HUES6 (cell line): ENCODE results near the gene GABRB3.

Source experiments
- H3K27ac ChIP-seq: 2 replicates; pipeline ENCODE4 v1.7.0; 2013; ENCODE audit warnings: low read depth, mild to moderate bottlenecking, low read length, inconsistent platforms
- H3K27me3 ChIP-seq: 2 replicates; pipeline ENCODE4 v1.6.1; 2013; ENCODE audit warnings: low read length; ENCODE audit not compliant: control insufficient read depth, insufficient read depth
- H3K36me3 ChIP-seq: 2 replicates; pipeline ENCODE4 v1.6.1; 2013; ENCODE audit warnings: low read length; ENCODE audit not compliant: control insufficient read depth, insufficient read depth
- H3K4me1 ChIP-seq: 2 replicates; pipeline ENCODE4 v1.6.1; 2013; ENCODE audit warnings: low read length; ENCODE audit not compliant: control insufficient read depth, insufficient read depth
- H3K4me3 ChIP-seq: 2 replicates; pipeline ENCODE4 v1.5.1; 2013; ENCODE audit warnings: low read depth, low read length
- H3K9ac ChIP-seq: one replicate; pipeline ENCODE4 v1.6.1; 2013; ENCODE audit warnings: mild to moderate bottlenecking, low read length
- H3K9me3 ChIP-seq: 2 replicates; pipeline ENCODE4 v1.6.1; 2013; ENCODE audit warnings: low read depth, low read length; ENCODE audit not compliant: control insufficient read depth, insufficient read depth

GABRB3 gene

GRCh38 chr15:26598704-26599103, 174.2 kb downstream of the GABRB3 start:
- H3K36me3 ChIP-seq: no peaks in the 10 kb centered on the region
- H3K27ac ChIP-seq: no peak overlapping the region
- no peak overlapping the region for H3K9ac ChIP-seq
- H3K27me3 ChIP-seq: no peaks in the 10 kb centered on the region
- 0 out of 2 replicates have a peak, but pooled peaks cover 3% of the 10 kb centered on the region for H3K4me1 ChIP-seq
- no peak overlapping the region for H3K4me3 ChIP-seq
- H3K9me3 ChIP-seq: peaks cover 7% of the 10 kb centered on the region; the same call in 1 of the 2 replicates

DNA sequence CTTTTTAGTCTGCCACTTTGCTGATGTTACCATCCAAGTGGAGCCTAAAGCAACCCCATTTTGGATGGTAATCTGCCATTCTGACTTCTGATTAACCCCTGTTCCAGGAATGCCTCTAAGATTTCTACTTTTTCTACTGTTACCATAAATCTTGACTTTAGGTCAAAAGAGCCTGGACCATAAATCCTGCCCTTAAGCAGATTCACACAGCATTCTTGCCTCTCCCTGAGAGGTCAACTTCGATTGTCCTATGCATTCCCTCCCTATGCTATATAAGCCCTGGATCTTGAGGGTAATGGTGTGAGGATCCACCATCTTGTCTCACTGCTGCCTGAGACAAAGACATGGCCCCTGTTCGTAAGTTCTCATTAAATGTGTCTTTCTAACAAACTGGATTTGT, 177.3 kb downstream of the GABRB3 start:
- 0 out of 2 replicates have a peak, but pooled peaks cover 3% of the 10 kb centered on the region for H3K4me1 ChIP-seq
- H3K27me3 ChIP-seq: no peaks in the 10 kb centered on the region
- no peaks in the 10 kb centered on the region for H3K36me3 ChIP-seq
- no peak overlapping the region for H3K4me3 ChIP-seq
- H3K9ac ChIP-seq: no peak overlapping the region
- H3K9me3 ChIP-seq: peaks cover 7% of the 10 kb centered on the region; the same call in 1 of the 2 replicates
- H3K27ac ChIP-seq: no peak overlapping the region

- peaks cover 6% of the 10 kb centered on the region; the same call in 1 of the 2 replicates for H3K36me3 ChIP-seq
- H3K4me3 ChIP-seq: no peak overlapping the region
- no peaks in the 10 kb centered on the region for H3K4me1 ChIP-seq
- no peak overlapping the region for H3K27ac ChIP-seq
- H3K27me3 ChIP-seq: no peaks in the 10 kb centered on the region
- H3K9ac ChIP-seq: no peak overlapping the region
- H3K9me3 ChIP-seq: no peaks in the 10 kb centered on the region
Observed at GRCh38 chr15:26590676-26591075, 182.2 kb downstream of the GABRB3 start.

DNA sequence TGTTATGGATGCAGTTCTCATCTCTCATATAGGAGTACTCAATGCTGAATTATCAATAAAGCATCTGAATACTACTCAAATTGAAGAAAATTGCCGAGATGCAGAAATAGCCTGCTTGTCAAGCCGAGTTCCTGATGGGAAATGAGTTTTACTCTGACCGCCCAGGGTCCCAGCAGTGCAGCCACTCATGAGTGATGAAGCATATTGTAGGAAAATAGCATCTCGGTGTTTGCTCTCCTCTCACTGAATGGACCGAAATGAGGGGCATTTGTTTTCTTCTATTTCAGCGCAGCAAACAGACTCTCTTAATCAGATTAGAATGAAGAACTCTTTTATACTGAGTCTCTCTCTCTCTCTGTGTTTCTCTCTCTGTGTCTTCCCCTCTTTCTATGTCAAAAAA, 190.0 kb downstream of the GABRB3 start:
- Histone ChIP-seq H3K27me3 (no peaks in the 10 kb centered on the region), H3K9ac (no peak overlapping the region), H3K4me1 (no peaks in the 10 kb centered on the region), H3K36me3 (peaks cover 53% of the 10 kb centered on the region), H3K9me3 (no peaks in the 10 kb centered on the region), H3K27ac (no peak overlapping the region), H3K4me3 (no peak overlapping the region)

- Histone ChIP-seq H3K27ac (no peak overlapping the region), H3K27me3 (no peaks in the 10 kb centered on the region), H3K36me3 (peaks cover 68% of the 10 kb centered on the region), H3K4me3 (no peak overlapping the region), H3K4me1 (no peaks in the 10 kb centered on the region), H3K9me3 (no peaks in the 10 kb centered on the region), H3K9ac (no peak overlapping the region)
Observed at GRCh38 chr15:26580943-26581342, 191.9 kb downstream of the GABRB3 start.

GRCh38 chr15:26572602-26573350, 200.1 kb downstream of the GABRB3 start:
- Histone ChIP-seq H3K27me3 (no peaks in the 10 kb centered on the region), H3K9me3 (no peaks in the 10 kb centered on the region), H3K4me1 (no peaks in the 10 kb centered on the region), H3K36me3 (peaks cover 68% of the 10 kb centered on the region), H3K4me3 (no peak overlapping the region), H3K27ac (no peak overlapping the region), H3K9ac (no peak overlapping the region)

DNA sequence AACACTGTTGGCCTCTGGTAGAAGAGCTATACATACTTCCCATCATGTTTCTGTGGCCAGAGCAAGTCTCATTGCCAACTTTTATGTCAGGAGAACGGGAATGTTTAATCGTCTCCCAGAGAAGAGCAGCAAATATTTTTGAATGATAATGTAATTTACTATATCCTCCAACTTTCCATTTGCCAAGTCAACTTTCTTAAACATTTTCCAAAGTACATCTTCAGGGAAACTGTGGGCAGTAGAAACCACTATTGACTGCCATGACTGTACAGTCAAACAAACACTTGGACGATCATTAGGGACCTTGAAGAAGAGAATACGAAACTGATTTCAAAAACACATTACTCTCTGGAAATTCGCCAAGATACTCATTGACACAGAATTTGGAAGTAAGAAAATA, 201.5 kb downstream of the GABRB3 start:
- Histone ChIP-seq H3K36me3 (peaks cover 69% of the 10 kb centered on the region), H3K4me3 (no peak overlapping the region), H3K4me1 (no peaks in the 10 kb centered on the region), H3K9me3 (no peaks in the 10 kb centered on the region), H3K9ac (no peak overlapping the region), H3K27ac (no peak overlapping the region), H3K27me3 (no peaks in the 10 kb centered on the region)

GRCh38 chr15:26565542-26565941, 207.3 kb downstream of the GABRB3 start:
- Histone ChIP-seq H3K9me3 (no peaks in the 10 kb centered on the region), H3K9ac (no peak overlapping the region), H3K36me3 (peaks cover 59% of the 10 kb centered on the region), H3K27me3 (no peaks in the 10 kb centered on the region), H3K27ac (no peak overlapping the region), H3K4me3 (no peak overlapping the region), H3K4me1 (peaks cover 13% of the 10 kb centered on the region)

DNA sequence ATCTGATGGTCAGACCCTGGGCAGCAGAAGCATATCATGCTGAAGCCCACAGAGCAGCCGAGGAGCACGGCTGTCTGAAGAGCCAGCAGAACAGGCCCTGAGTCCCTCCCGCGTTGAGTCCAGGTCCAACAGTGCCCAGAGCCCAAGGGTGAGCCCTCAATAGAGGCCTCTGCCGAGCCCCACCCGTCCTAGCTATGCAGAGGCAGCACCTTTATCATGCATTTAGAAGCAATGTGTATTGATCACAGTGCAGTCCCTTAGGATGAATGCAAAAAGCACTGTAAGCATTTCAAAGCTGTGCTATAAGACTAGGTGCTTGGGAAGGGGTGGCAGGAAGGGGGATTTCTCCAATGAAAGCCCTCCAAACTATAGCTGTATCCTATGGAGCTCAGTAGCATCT, 208.5 kb downstream of the GABRB3 start:
- H3K9ac ChIP-seq: no peak overlapping the region
- H3K36me3 ChIP-seq: peaks cover 63% of the 10 kb centered on the region
- peaks cover 13% of the 10 kb centered on the region for H3K4me1 ChIP-seq
- H3K4me3 ChIP-seq: no peak overlapping the region
- no peaks in the 10 kb centered on the region for H3K9me3 ChIP-seq
- no peaks in the 10 kb centered on the region for H3K27me3 ChIP-seq
- H3K27ac ChIP-seq: no peak overlapping the region

GRCh38 chr15:26562336-26562735, 210.5 kb downstream of the GABRB3 start:
- H3K9me3 ChIP-seq: no peaks in the 10 kb centered on the region
- no peak overlapping the region for H3K9ac ChIP-seq
- no peak overlapping the region for H3K4me3 ChIP-seq
- no peaks in the 10 kb centered on the region for H3K27me3 ChIP-seq
- no peak overlapping the region; the same call in 1 of the 2 replicates for H3K27ac ChIP-seq
- peaks cover 13% of the 10 kb centered on the region for H3K4me1 ChIP-seq
- H3K36me3 ChIP-seq: peaks cover 64% of the 10 kb centered on the region

DNA sequence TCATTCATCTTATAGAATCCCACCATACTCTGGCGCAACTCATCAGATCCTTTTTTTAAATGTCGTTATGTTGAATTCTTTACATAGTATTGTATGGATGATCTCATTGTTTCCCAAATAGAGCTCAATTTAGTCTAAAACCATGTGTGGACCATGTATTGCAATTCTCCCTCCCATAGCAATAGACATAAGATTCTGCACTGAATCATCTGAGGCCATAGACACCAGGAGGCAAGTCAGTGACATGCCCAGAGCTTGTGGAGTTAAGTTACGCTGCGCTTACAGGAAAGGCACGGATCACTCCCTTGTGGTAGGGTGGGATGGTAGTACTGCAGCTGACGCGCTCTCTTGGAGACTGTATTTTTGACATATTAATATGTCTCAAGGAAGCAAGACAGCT, 211.0 kb downstream of the GABRB3 start:
- Histone ChIP-seq H3K9me3 (no peaks in the 10 kb centered on the region), H3K4me3 (no peak overlapping the region), H3K27ac (peak overlapping the region; percentile 21; the same call in 1 of the 2 replicates), H3K36me3 (peaks cover 64% of the 10 kb centered on the region), H3K4me1 (peaks cover 13% of the 10 kb centered on the region), H3K27me3 (no peaks in the 10 kb centered on the region), H3K9ac (no peak overlapping the region)
